NOMO-1 (cell line): Measurements from ENCODE around the gene TAMM41.
"Not testable (repeated sequence)": the region's sequence is repeated elsewhere in the genome, so short reads cannot be mapped to it uniquely, and the experiment has no call there.

Experiments used
- DNase-seq, 2 experiments: peaks; one replicate each; lab custom pipeline; 2025; ENCODE audit not compliant: unreplicated experiment in 2 of 2; lab: John Stamatoyannopoulos, UW

The TAMM41 gene

GRCh38 chr3:11815111-11815510 lies 31.6 kb downstream of the TAMM41 start:
- DNase-seq, result no peak

GRCh38 chr3:11814663-11815062 lies 32.0 kb downstream of the TAMM41 start:
- no peak for DNase-seq

GRCh38 chr3:11810276-11810675 lies 36.4 kb downstream of the TAMM41 start:
- no peak for DNase-seq

GRCh38 chr3:11808231-11808630 lies 38.5 kb downstream of the TAMM41 start:
- no peak for DNase-seq

- no peak for DNase-seq
These were observed 39.0 kb downstream of the TAMM41 start for GRCh38 chr3:11807686-11808085.

- DNase-seq, result no peak
These were observed 41.0 kb downstream of the TAMM41 start for GRCh38 chr3:11805716-11806115.

GRCh38 chr3:11803977-11804892 lies 42.5 kb downstream of the TAMM41 start:
- peak; percentile 10 to 46 for DNase-seq

GRCh38 chr3:11799791-11800190 lies 46.9 kb downstream of the TAMM41 start:
- no peak for DNase-seq

GRCh38 chr3:11794927-11795326 lies 51.8 kb downstream of the TAMM41 start:
- no peak for DNase-seq

GRCh38 chr3:11791339-11792200 lies 55.1 kb downstream of the TAMM41 start:
- DNase-seq, result no peak

GRCh38 chr3:11789412-11789811 lies 57.3 kb downstream of the TAMM41 start:
- no peak for DNase-seq

- DNase-seq, result no peak
These were observed 61.7 kb downstream of the TAMM41 start for GRCh38 chr3:11784971-11785377.

GRCh38 chr3:11780341-11780740 lies 66.3 kb downstream of the TAMM41 start:
- no peak for DNase-seq

GRCh38 chr3:11779626-11780025 lies 67.1 kb downstream of the TAMM41 start:
- no peak for DNase-seq

GRCh38 chr3:11778248-11778647 lies 68.4 kb downstream of the TAMM41 start:
- no peak for DNase-seq

- DNase-seq, result no peak
These were observed 70.3 kb downstream of the TAMM41 start for GRCh38 chr3:11776346-11776745.

GRCh38 chr3:11775493-11775892 lies 71.2 kb downstream of the TAMM41 start:
- no peak for DNase-seq

- DNase-seq, result no peak
These were observed 72.3 kb downstream of the TAMM41 start for GRCh38 chr3:11774296-11774877.

GRCh38 chr3:11771931-11772330 lies 74.8 kb downstream of the TAMM41 start:
- DNase-seq, result not testable (repeated sequence)

GRCh38 chr3:11770477-11771391 lies 76.0 kb downstream of the TAMM41 start:
- peak; percentile 69 to 93 for DNase-seq
